Measurements from ENCODE around the gene CTCF. TPM values are rescaled to one million over a fixed set of nuclear protein-coding genes. Genes with fewer than 3 reads are reported as not detected.

Gene CTCF
- total RNA-seq, 1 experiment from 2014 or later, result 26.1 TPM

GRCh38 chr16:67673712-67674580, 111.6 kb downstream of the CTCF start:
- Histone ChIP-seq H3K27me3 (no peaks in the 10 kb centered on the region), H3K36me3 (no peaks in the 10 kb centered on the region), H3K9me3 (no peaks in the 10 kb centered on the region), H3K4me3 (no peak overlapping the region)
- no peak for DNase-seq

- no peak for DNase-seq
- no peaks in the 10 kb centered on the region for H3K36me3 ChIP-seq
- no peaks in the 10 kb centered on the region for H3K9me3 ChIP-seq
- H3K27me3 ChIP-seq, result no peaks in the 10 kb centered on the region
- no peak overlapping the region for H3K4me3 ChIP-seq
These were observed 112.7 kb downstream of the CTCF start for GRCh38 chr16:67674851-67675578.

- Histone ChIP-seq H3K4me3 (no peak overlapping the region), H3K27me3 (no peaks in the 10 kb centered on the region), H3K36me3 (no peaks in the 10 kb centered on the region), H3K9me3 (no peaks in the 10 kb centered on the region)
- no peak for DNase-seq
These were observed 113.2 kb downstream of the CTCF start for GRCh38 chr16:67675579-67675935.

DNA sequence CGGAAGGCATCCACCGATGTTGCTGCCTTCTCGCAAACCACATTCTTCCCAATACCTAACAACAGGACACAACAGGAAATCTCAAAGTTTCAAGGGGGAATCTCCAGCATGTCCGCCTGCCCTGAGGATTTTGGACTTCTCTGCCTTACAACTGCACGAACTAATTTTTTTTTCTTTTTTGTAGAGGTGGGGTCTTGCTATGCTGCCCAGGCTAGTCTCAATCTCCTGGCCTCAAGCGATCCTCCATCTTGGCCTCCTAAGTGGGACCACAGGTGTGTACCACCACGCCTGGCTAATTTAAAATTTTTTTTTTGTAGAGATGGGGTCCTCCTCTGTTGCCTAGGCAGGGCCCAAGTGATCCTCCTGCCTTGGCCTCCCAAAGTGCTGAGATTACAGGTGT, 113.7 kb downstream of the CTCF start:
- Histone ChIP-seq H3K4me3 (no peak overlapping the region), H3K36me3 (no peaks in the 10 kb centered on the region)

DNA sequence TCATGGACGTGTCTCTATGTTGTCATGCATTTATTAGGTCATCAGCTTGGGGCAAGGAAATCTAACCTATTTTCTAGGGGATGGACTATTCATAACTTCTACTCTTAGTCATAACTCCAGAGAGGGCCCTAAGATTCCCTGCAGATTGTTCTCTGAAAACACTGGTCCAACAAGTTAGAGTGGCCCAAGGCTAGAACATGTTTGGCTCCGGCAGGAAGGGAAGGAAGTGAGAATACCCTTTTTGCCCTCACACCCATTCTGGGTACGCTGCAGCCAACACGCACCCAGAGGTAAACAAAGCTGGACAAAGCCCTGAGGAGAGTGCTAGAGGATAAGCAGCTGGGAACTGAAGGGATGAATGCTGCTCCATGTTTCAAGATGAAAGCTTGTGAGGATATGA, 114.2 kb downstream of the CTCF start:
- no peaks in the 10 kb centered on the region for H3K9me3 ChIP-seq
- no peak for DNase-seq

More for the DNA sequence above, 113.7 kb downstream of the CTCF start:
- no peak for DNase-seq
- Histone ChIP-seq H3K9me3 (no peaks in the 10 kb centered on the region), H3K27me3 (no peaks in the 10 kb centered on the region)

GRCh38 chr16:67676939-67677338, 114.6 kb downstream of the CTCF start:
- Histone ChIP-seq H3K27me3 (no peaks in the 10 kb centered on the region), H3K4me3 (no peak overlapping the region), H3K9me3 (no peaks in the 10 kb centered on the region), H3K36me3 (no peaks in the 10 kb centered on the region)
- no peak for DNase-seq

More for the DNA sequence above, 114.2 kb downstream of the CTCF start:
- Histone ChIP-seq H3K4me3 (no peak overlapping the region), H3K27me3 (no peaks in the 10 kb centered on the region), H3K36me3 (no peaks in the 10 kb centered on the region)

DNA sequence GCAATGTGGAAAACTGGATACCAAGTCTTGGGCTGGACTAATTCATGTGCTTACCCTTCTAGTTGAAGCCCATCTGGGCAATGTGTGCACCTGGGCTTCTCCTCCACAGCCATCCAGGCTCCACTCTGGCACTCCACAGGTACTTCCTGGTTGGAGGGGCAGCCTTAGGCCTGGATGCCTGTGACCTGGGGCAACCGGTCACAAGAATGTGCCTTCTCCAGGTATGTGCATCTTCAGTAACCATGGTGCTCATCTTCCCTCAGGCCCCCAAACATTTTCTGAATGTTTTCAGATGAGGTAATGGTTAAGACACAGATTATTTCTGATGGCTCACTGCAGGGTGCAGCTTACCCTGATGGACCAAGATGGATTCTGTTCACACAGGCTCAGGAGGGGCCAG, 115.4 kb downstream of the CTCF start:
- no peaks in the 10 kb centered on the region for H3K9me3 ChIP-seq
- no peak for DNase-seq
- H3K4me3 ChIP-seq, result no peak overlapping the region

DNA sequence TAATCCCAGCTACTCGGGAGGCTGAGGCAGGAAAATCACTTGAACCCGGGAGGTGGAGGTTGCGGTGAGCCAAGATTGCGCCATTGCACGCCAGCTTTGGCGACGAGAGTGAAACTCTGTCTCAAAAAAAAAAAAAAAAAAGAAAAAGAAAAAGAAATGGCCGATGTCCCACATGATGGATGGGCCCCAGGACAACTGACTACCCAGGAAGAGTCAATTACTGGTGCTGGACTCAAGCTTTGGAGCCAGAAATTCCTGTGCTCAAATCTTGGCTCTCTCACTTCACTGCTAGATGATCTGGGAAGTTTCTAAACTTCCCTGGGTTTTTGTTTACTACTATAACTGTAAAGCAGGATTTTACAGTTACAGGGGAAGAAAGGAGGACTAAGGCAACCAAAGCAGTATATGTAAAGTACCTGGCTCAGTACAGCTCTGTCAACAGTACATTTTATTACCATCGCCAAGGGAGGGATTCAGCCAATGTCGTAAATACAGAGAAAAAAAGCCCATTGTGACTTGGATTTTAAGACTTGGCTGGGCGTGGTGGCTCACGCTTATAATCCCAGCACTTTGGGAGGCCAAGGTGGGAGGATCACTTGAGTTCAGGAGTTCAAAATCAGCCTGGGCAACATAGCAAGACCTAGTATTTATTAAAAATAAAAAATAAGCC, 116.2 kb downstream of the CTCF start:
- H3K36me3 ChIP-seq, result no peaks in the 10 kb centered on the region
- no peaks in the 10 kb centered on the region for H3K9me3 ChIP-seq
- DNase-seq, result no peak
- no peaks in the 10 kb centered on the region for H3K27me3 ChIP-seq
- H3K4me3 ChIP-seq, result no peak overlapping the region

More for the DNA sequence above, 115.4 kb downstream of the CTCF start:
- Histone ChIP-seq H3K36me3 (no peaks in the 10 kb centered on the region), H3K27me3 (no peaks in the 10 kb centered on the region)

- DNase-seq, result no peak
- no peaks in the 10 kb centered on the region for H3K36me3 ChIP-seq
- H3K9me3 ChIP-seq, result no peaks in the 10 kb centered on the region
- H3K27me3 ChIP-seq, result no peaks in the 10 kb centered on the region
- no peak overlapping the region for H3K4me3 ChIP-seq
These were observed 117.9 kb downstream of the CTCF start for GRCh38 chr16:67679935-67680897.

GRCh38 chr16:67683767-67684166, 121.4 kb downstream of the CTCF start:
- DNase-seq, result no peak
- H3K9me3 ChIP-seq, result no peaks in the 10 kb centered on the region
- H3K4me3 ChIP-seq, result no peak overlapping the region
- H3K36me3 ChIP-seq, result no peaks in the 10 kb centered on the region
- H3K27me3 ChIP-seq, result no peaks in the 10 kb centered on the region

DNA sequence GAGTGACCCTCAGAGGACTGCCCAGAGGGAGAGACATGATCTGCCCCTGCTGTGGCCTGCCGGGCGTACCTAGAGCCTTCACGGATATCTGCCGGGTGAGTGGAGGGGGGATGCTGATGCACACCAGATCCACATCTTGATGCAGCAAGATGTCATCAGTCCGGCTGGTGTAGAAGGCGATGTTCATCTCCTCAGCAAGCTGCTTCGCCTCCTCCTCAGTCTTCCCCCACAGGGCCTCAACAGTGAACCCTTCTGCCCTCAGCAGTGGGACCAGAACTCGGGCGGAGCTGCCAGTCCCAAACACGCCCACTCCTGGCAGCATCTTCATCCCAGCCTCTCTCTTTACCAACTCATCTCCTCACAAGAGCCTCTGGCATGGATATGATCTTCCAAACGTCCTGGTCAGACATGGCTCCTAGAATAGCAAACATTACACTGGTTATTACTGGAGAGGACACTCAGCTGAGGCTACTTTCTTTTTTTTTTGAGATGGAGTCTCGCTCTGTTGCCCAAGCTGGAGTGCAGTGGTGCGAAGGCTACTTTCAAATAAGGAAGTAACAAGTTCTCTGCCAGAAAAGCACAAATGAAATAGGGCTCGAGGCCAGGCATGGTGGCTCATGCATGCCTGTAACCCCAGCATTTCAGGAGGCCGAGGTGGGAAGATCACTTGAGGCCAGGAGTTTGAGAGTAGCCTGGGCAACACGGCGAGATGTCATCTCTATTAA, 123.2 kb downstream of the CTCF start:
- Histone ChIP-seq H3K27me3 (no peaks in the 10 kb centered on the region), H3K4me3 (no peak overlapping the region), H3K9me3 (no peaks in the 10 kb centered on the region), H3K36me3 (no peaks in the 10 kb centered on the region)
- DNase-seq, result no peak

Other genes starting within 250 kb of the CTCF start
- not detected in 2 replicates for gene KCTD19, start 235.8 kb upstream of the CTCF start, total RNA-seq (2014; rRNA removed; shearing (Covaris generic); ENCODE audit: low replicate concordance)
- gene LRRC36, start 235.7 kb upstream of the CTCF start, total RNA-seq (2014; rRNA removed; shearing (Covaris generic); ENCODE audit: low replicate concordance), result 0.33 and 0.39 TPM in 2 replicates
- not detected in 2 replicates for gene TPPP3, start 169.0 kb upstream of the CTCF start, total RNA-seq (2014; rRNA removed; shearing (Covaris generic); ENCODE audit: low replicate concordance)
- 2.3 TPM in 1 of 2 replicates, not detected in the other for gene ZDHHC1, start 146.0 kb upstream of the CTCF start, total RNA-seq (2014; rRNA removed; shearing (Covaris generic); ENCODE audit: low replicate concordance)
- gene HSD11B2, start 131.4 kb upstream of the CTCF start, total RNA-seq (2014; rRNA removed; shearing (Covaris generic); ENCODE audit: low replicate concordance), result not detected in 2 replicates
- gene ATP6V0D1, start 81.4 kb upstream of the CTCF start, total RNA-seq (2014; rRNA removed; shearing (Covaris generic); ENCODE audit: low replicate concordance), result 30.8 and 42.3 TPM in 2 replicates
- gene AGRP, start 79.0 kb upstream of the CTCF start, total RNA-seq (2014; rRNA removed; shearing (Covaris generic); ENCODE audit: low replicate concordance), result not detected in 2 replicates
- 3.1 and 5.0 TPM in 2 replicates for gene RIPOR1, start 33.7 kb upstream of the CTCF start, total RNA-seq (2014; rRNA removed; shearing (Covaris generic); ENCODE audit: low replicate concordance)
- gene CARMIL2, start 82.6 kb downstream of the CTCF start, total RNA-seq (2014; rRNA removed; shearing (Covaris generic); ENCODE audit: low replicate concordance), result 0.07 TPM in 1 of 2 replicates, not detected in the other
- gene ACD, start 97.7 kb downstream of the CTCF start, total RNA-seq (2014; rRNA removed; shearing (Covaris generic); ENCODE audit: low replicate concordance), result 24.4 and 24.7 TPM in 2 replicates
- gene PARD6A, start 98.4 kb downstream of the CTCF start, total RNA-seq (2014; rRNA removed; shearing (Covaris generic); ENCODE audit: low replicate concordance), result 0.89 and 1.5 TPM in 2 replicates
- 8.8 and 15.7 TPM in 2 replicates for gene ENKD1, start 104.2 kb downstream of the CTCF start, total RNA-seq (2014; rRNA removed; shearing (Covaris generic); ENCODE audit: low replicate concordance)
- gene C16orf86, start 104.3 kb downstream of the CTCF start, total RNA-seq (2014; rRNA removed; shearing (Covaris generic); ENCODE audit: low replicate concordance), result not detected in 2 replicates
- 11.8 and 13.4 TPM in 2 replicates for gene GFOD2, start 156.8 kb downstream of the CTCF start, total RNA-seq (2014; rRNA removed; shearing (Covaris generic); ENCODE audit: low replicate concordance)
- 0.79 and 1.8 TPM in 2 replicates for gene RANBP10, start 244.0 kb downstream of the CTCF start, total RNA-seq (2014; rRNA removed; shearing (Covaris generic); ENCODE audit: low replicate concordance)
- 1.4 TPM in 1 of 2 replicates, not detected in the other for gene TSNAXIP1, start 244.4 kb downstream of the CTCF start, total RNA-seq (2014; rRNA removed; shearing (Covaris generic); ENCODE audit: low replicate concordance)

Measured in MG63 (cell line).